Mammary epithelial cell (primary cell): Measurements from ENCODE around the gene DERL3.

Source experiments
- EZH2 ChIP-seq: IDR thresholded peaks from 2 replicates; pipeline ENCODE4 v1.6.1; 2012; ENCODE audit warnings: low read length, inconsistent platforms, borderline replicate concordance
- TF ChIP-seq, protein P1 (sequence below), 2 donors: IDR thresholded peaks in 1 of 2; conservative IDR thresholded peaks in 1 of 2; 2 replicates each; pipeline ENCODE4 v1.5.1; 2011 to 2012; ENCODE audit warnings: inconsistent platforms in 2 of 2, low read length in 2 of 2, mild to moderate bottlenecking in 2 of 2, control low read depth in 1 of 2, low read depth in 1 of 2; ENCODE audit not compliant: insufficient read depth in 1 of 2; ENCODE audit errors: extremely low read depth in 1 of 2

DNA sequence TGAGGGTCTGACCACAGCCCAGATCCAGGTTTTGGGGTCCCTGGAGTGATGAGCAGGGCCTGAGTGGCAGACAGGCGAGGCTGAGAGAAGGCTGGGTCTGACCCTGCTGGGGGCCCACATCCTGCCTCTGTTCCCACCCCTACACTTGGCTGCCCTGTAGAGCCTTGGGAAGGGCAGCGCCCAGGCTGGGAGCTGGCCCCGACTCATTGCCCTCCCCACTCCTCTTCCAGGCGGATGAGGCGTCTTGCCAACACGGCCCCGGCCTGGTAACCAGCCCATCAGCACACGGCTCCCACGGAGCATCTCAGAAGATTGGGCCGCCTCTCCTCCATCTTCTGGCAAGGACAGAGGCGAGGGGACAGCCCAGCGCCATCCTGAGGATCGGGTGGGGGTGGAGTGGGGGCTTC, 4.9 kb downstream of the DERL3 start:
- TF ChIP-seq, protein P1, sequence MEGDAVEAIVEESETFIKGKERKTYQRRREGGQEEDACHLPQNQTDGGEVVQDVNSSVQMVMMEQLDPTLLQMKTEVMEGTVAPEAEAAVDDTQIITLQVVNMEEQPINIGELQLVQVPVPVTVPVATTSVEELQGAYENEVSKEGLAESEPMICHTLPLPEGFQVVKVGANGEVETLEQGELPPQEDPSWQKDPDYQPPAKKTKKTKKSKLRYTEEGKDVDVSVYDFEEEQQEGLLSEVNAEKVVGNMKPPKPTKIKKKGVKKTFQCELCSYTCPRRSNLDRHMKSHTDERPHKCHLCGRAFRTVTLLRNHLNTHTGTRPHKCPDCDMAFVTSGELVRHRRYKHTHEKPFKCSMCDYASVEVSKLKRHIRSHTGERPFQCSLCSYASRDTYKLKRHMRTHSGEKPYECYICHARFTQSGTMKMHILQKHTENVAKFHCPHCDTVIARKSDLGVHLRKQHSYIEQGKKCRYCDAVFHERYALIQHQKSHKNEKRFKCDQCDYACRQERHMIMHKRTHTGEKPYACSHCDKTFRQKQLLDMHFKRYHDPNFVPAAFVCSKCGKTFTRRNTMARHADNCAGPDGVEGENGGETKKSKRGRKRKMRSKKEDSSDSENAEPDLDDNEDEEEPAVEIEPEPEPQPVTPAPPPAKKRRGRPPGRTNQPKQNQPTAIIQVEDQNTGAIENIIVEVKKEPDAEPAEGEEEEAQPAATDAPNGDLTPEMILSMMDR (conservative IDR thresholded peaks at IDR 0.05 in 1 of 2, IDR thresholded peaks at IDR 0.05 in 1 of 2; ENCODE audit: extremely low read depth in 1 of 2, insufficient read depth in 1 of 2, low read depth in 1 of 2, low read length in 2 of 2): no peak
- TF ChIP-seq EZH2: no peak
